EL (cell line): Measurements from ENCODE around the gene CEACAM5.

Source experiments
- DNase-seq: peaks from one replicate; pipeline ENCODE4 v3.0.0-alpha.2; 2016

The CEACAM5 gene

GRCh38 chr19:41708481-41708880 lies at the start of gene CEACAM5:
Gene CEACAM5 (plus strand): TSS chr19:41708626. CDS start chr19:41708732, 106 bp downstream.
- no peak for DNase-seq

GRCh38 chr19:41666075-41666474 lies 42.4 kb upstream of the CEACAM5 start:
- DNase-seq = no peak

- DNase-seq = no peak
These were observed 40.1 kb upstream of the CEACAM5 start for GRCh38 chr19:41668315-41668714.

- DNase-seq = no peak
These were observed 37.7 kb upstream of the CEACAM5 start for GRCh38 chr19:41670755-41671154.

- no peak for DNase-seq
These were observed 36.9 kb upstream of the CEACAM5 start for GRCh38 chr19:41671486-41671885.

- DNase-seq = no peak
These were observed 26.0 kb upstream of the CEACAM5 start for GRCh38 chr19:41682437-41682836.

GRCh38 chr19:41687419-41687818 lies 21.0 kb upstream of the CEACAM5 start:
- DNase-seq = no peak

GRCh38 chr19:41688098-41688497 lies 20.3 kb upstream of the CEACAM5 start, which contains the start of gene CEACAM7:
Gene CEACAM7 (minus strand): TSS chr19:41688270. CDS start chr19:41688165, 105 bp downstream.
- no peak for DNase-seq

GRCh38 chr19:41688687-41689086 lies 19.7 kb upstream of the CEACAM5 start:
- DNase-seq = no peak

- DNase-seq = no peak
These were observed 18.2 kb upstream of the CEACAM5 start for GRCh38 chr19:41689993-41690800.

- DNase-seq = no peak
These were observed 17.7 kb upstream of the CEACAM5 start for GRCh38 chr19:41690801-41691065.

GRCh38 chr19:41691268-41691970 lies 17.0 kb upstream of the CEACAM5 start:
- peak; percentile 6 for DNase-seq

GRCh38 chr19:41694196-41694595 lies 14.2 kb upstream of the CEACAM5 start:
- no peak for DNase-seq

GRCh38 chr19:41694831-41695635 lies 13.4 kb upstream of the CEACAM5 start:
- no peak for DNase-seq

- no peak for DNase-seq
These were observed 12.7 kb upstream of the CEACAM5 start for GRCh38 chr19:41695745-41696144.

- no peak for DNase-seq
These were observed 11.8 kb upstream of the CEACAM5 start for GRCh38 chr19:41696402-41697197.

- no peak for DNase-seq
These were observed 11.1 kb upstream of the CEACAM5 start for GRCh38 chr19:41697198-41697855.

- DNase-seq = no peak
These were observed 9.6 kb upstream of the CEACAM5 start for GRCh38 chr19:41698746-41699230.

- peak; percentile 14 for DNase-seq
These were observed 9.0 kb upstream of the CEACAM5 start for GRCh38 chr19:41699231-41699967.

- no peak for DNase-seq
These were observed 8.5 kb upstream of the CEACAM5 start for GRCh38 chr19:41699968-41700323.
